Calu3 (cell line): ENCODE measurements around the gene ATG7. TPM values are rescaled to one million over a fixed set of nuclear protein-coding genes. Genes with fewer than 3 reads are reported as not detected.

Experiments
- BruUV-seq: library from RNA; stranded (reverse); fragments of 400-500 nt; replicated peaks from 2 replicates; lab custom pipeline; 2021; lab: Mats Ljungman, UMichigan
- CTCF ChIA-PET: fragments of 300-600 bp; sonication (Branson Sonifier 250); formaldehyde crosslinking; loops from one replicate; lab custom pipeline; 2022; ENCODE audit warnings: antibody characterized with exemption; lab: Charles Lee
- DNase-seq: peaks from one replicate; pipeline ENCODE4 v3.0.0; 2022
- H3K27ac Mint-ChIP-seq: one replicate; pipeline ENCODE4 v1.8.0; 2022; ENCODE audit warnings: mixed read lengths; ENCODE audit not compliant: unreplicated experiment
- H3K27me3 Mint-ChIP-seq: one replicate; pipeline ENCODE4 v1.8.0; 2022; ENCODE audit warnings: mixed read lengths; ENCODE audit not compliant: unreplicated experiment
- H3K36me3 Mint-ChIP-seq: one replicate; pipeline ENCODE4 v1.8.0; 2022; ENCODE audit warnings: mild to moderate bottlenecking, moderate library complexity, mixed read lengths; ENCODE audit not compliant: insufficient read depth, unreplicated experiment
- H3K4me1 Mint-ChIP-seq: one replicate; pipeline ENCODE4 v1.8.0; 2022; ENCODE audit warnings: mild to moderate bottlenecking, low read depth, mixed read lengths; ENCODE audit not compliant: unreplicated experiment
- H3K4me3 Mint-ChIP-seq: one replicate; pipeline ENCODE4 v1.8.0; 2022; ENCODE audit warnings: mild to moderate bottlenecking, low read depth, moderate library complexity, mixed read lengths; ENCODE audit not compliant: unreplicated experiment
- H3K9me3 Mint-ChIP-seq: one replicate; pipeline ENCODE4 v1.8.0; 2022; ENCODE audit warnings: low read depth, mixed read lengths; ENCODE audit not compliant: unreplicated experiment
- intact Hi-C: fragments of 100-400 bp; cut with micrococcal nuclease; formaldehyde crosslinking; loops from one replicate; pipeline ENCODE4 v1.10.0; 2022; ENCODE audit not compliant: unreplicated experiment
- total RNA-seq: library from RNA; stranded (reverse); gene quantifications from 2 replicates; pipeline ENCODE4 v1.2.3, GENCODE V29; 2022
- TF ChIP-seq, protein P1 (sequence below): fragments of 200-600 bp; IDR thresholded peaks from one replicate; pipeline ENCODE4 v1.8.0; 2022; ENCODE audit warnings: antibody characterized with exemption; ENCODE audit not compliant: unreplicated experiment

Gene ATG7
- total RNA-seq, 1 experiment from 2014 or later = 37.3 TPM

DNA sequence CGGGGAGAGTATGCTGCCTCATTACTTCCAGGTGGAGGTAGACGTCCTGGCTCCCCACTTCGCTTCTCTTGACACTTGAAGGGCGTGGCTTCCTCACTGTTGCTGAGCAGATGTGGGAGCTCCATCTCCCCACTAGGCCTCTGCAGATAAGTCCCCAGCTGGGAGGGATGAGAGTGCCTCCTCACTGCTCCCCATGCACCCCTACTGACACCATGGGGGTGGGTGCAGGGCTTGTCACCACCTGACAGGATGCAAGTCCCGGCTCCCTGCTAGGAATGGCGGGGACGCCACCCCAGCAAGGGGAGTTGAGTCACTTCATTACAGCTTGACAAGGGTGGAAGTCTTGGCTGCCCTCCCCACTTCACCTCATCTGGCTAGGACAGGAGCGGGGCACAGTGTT is 36.8 kb upstream of the ATG7 start:
- Mint-ChIP-seq H3K27me3 (no peaks in the 10 kb centered on the region), H3K27ac (no peak overlapping the region), H3K4me3 (no peak overlapping the region), H3K4me1 (peaks cover 4% of the 10 kb centered on the region), H3K36me3 (no peaks in the 10 kb centered on the region), H3K9me3 (no peaks in the 10 kb centered on the region)
- intact Hi-C loops = loop anchor here (5.0 kb wide), 1 partner anchor 417 kb away; no protein-coding TSS in a partner anchor
- CTCF ChIA-PET = interaction anchor here (1.2 kb wide), 1 partner anchor 37 kb away, joined by 3 read pairs; the partner anchor contains the start of gene ATG7
- TF ChIP-seq, protein P1, sequence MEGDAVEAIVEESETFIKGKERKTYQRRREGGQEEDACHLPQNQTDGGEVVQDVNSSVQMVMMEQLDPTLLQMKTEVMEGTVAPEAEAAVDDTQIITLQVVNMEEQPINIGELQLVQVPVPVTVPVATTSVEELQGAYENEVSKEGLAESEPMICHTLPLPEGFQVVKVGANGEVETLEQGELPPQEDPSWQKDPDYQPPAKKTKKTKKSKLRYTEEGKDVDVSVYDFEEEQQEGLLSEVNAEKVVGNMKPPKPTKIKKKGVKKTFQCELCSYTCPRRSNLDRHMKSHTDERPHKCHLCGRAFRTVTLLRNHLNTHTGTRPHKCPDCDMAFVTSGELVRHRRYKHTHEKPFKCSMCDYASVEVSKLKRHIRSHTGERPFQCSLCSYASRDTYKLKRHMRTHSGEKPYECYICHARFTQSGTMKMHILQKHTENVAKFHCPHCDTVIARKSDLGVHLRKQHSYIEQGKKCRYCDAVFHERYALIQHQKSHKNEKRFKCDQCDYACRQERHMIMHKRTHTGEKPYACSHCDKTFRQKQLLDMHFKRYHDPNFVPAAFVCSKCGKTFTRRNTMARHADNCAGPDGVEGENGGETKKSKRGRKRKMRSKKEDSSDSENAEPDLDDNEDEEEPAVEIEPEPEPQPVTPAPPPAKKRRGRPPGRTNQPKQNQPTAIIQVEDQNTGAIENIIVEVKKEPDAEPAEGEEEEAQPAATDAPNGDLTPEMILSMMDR = no peak
- no TSS peak for BruUV-seq
- no peak for DNase-seq

GRCh38 chr3:11236588-11237461 is 35.4 kb upstream of the ATG7 start:
- Mint-ChIP-seq H3K27ac (no peak overlapping the region), H3K36me3 (no peaks in the 10 kb centered on the region), H3K4me3 (no peak overlapping the region), H3K9me3 (no peaks in the 10 kb centered on the region), H3K27me3 (no peaks in the 10 kb centered on the region), H3K4me1 (peaks cover 10% of the 10 kb centered on the region)
- no TSS peak for BruUV-seq
- DNase-seq = peak; percentile 91
- TF ChIP-seq, protein P1 = peak; percentile 40
- CTCF ChIA-PET = interaction anchor here (1.2 to 1.5 kb wide), 5 partner anchors 10 to 98 kb away, joined by 3 to 11 read pairs (median 3); partner anchors contain the start of gene ATG7
- intact Hi-C loops = loop anchor here (1.0 to 5.0 kb wide), 3 partner anchors 52 to 415 kb away; no protein-coding TSS in a partner anchor

GRCh38 chr3:11238060-11238459 is 34.1 kb upstream of the ATG7 start:
- intact Hi-C loops = loop anchor here (5.0 kb wide), 1 partner anchor 414 kb away; no protein-coding TSS in a partner anchor
- TF ChIP-seq, protein P1 = no peak
- DNase-seq = no peak
- no TSS peak for BruUV-seq
- Mint-ChIP-seq H3K4me1 (peaks cover 10% of the 10 kb centered on the region), H3K27ac (no peak overlapping the region), H3K4me3 (no peak overlapping the region), H3K9me3 (no peaks in the 10 kb centered on the region), H3K36me3 (no peaks in the 10 kb centered on the region), H3K27me3 (no peaks in the 10 kb centered on the region)
- CTCF ChIA-PET = interaction anchor here (0.7 to 0.9 kb wide), 2 partner anchors 97 to 111 kb away, joined by 4 read pairs; no protein-coding TSS in a partner anchor

DNA sequence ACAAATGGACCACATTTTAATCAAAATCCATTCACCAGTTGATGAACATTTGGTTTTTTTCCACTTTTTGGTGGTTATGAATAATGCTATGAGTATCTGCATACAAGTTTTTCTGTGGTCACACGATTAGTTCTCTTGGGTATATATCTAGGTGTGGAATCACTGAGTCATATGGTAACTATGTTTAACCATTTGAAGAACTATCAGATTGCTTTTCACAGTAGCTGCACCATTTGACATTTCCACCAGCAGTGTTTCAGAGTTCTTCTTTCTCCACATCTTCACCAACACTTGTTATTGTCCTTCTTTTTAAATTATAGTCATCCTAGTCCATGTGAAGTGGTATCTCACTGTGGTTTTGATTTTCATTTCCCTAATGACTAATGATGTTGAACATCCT is 33.3 kb upstream of the ATG7 start:
- no peaks in the 10 kb centered on the region for H3K9me3 Mint-ChIP-seq
- H3K4me3 Mint-ChIP-seq = no peak overlapping the region
- H3K36me3 Mint-ChIP-seq = no peaks in the 10 kb centered on the region
- TF ChIP-seq, protein P1 = no peak
- CTCF ChIA-PET = interaction anchor here (1.0 to 1.3 kb wide), 2 partner anchors 48 to 96 kb away, joined by 3 read pairs; no protein-coding TSS in a partner anchor
- no peaks in the 10 kb centered on the region for H3K27me3 Mint-ChIP-seq
- no peak for DNase-seq
- BruUV-seq = no TSS peak
- intact Hi-C loops = loop anchor here (5.0 kb wide), 1 partner anchor 413 kb away; no protein-coding TSS in a partner anchor
- H3K27ac Mint-ChIP-seq = no peak overlapping the region
- peaks cover 10% of the 10 kb centered on the region for H3K4me1 Mint-ChIP-seq
